OCI-LY3 (cell line): Measurements from ENCODE around the gene SART1.
A peak's percentile ranks its signal among the peaks of the same experiment; 100 is the strongest.

Experiments used
- H2AFZ ChIP-seq: fragments of 200-600, 300-600 bp; shearing (Covaris generic); 2 replicates; pipeline ENCODE4 v1.6.0; 2014; ENCODE audit warnings: antibody characterized with exemption, low read depth, low read length
- H3K27ac ChIP-seq: fragments of 200-600, 300-600 bp; sonication (generic); 2 replicates; pipeline ENCODE4 v1.5.1; 2014; ENCODE audit warnings: mild to moderate bottlenecking, low read length, moderate library complexity, mixed read lengths
- H3K27me3 ChIP-seq: fragments of 200-600, 300-600 bp; sonication (generic); 2 replicates; pipeline ENCODE4 v1.6.1; 2014; ENCODE audit warnings: low read depth, low read length, mixed read lengths
- H3K36me3 ChIP-seq: fragments of 200-600, 300-600 bp; sonication (generic); replicated peaks from 2 replicates; pipeline ENCODE3; 2014; ENCODE audit warnings: low read depth, low read length, mixed read lengths
- H3K4me1 ChIP-seq: fragments of 300-600, 200-600 bp; sonication (generic); 2 replicates; pipeline ENCODE4 v1.6.1; 2014; ENCODE audit warnings: low read length, mixed read lengths
- H3K4me2 ChIP-seq: fragments of 200-600, 300-600 bp; sonication (generic); 2 replicates; pipeline ENCODE4 v1.6.1; 2014; ENCODE audit warnings: low read length, mixed read lengths
- H3K4me3 ChIP-seq: fragments of 300-600, 200-600 bp; sonication (generic); 2 replicates; pipeline ENCODE4 v1.5.1; 2014; ENCODE audit warnings: antibody characterized with exemption, mild to moderate bottlenecking, low read length, moderate library complexity
- H3K79me2 ChIP-seq: fragments of 300-600, 200-600 bp; shearing (Covaris generic); 2 replicates; pipeline ENCODE4 v1.6.1; 2014; ENCODE audit warnings: mild to moderate bottlenecking, low read length, mixed read lengths
- H3K9ac ChIP-seq: fragments of 300-600, 200-600 bp; shearing (Covaris generic); 2 replicates; pipeline ENCODE4 v1.6.0; 2014; ENCODE audit warnings: mild to moderate bottlenecking, low read length, moderate library complexity
- H3K9me3 ChIP-seq: fragments of 200-600, 300-600 bp; shearing (Covaris generic); 2 replicates; pipeline ENCODE4 v1.6.1; 2014; ENCODE audit warnings: low read length, mixed read lengths; ENCODE audit not compliant: insufficient read depth
- H4K20me1 ChIP-seq: fragments of 200-600, 300-600 bp; sonication (generic); 2 replicates; pipeline ENCODE4 v1.6.1; 2016; ENCODE audit warnings: low read length, mixed read lengths; ENCODE audit not compliant: insufficient read depth
- CTCF ChIP-seq: fragments of 200-600, 300-600 bp; sonication (generic); IDR thresholded peaks from 2 replicates; pipeline ENCODE4 v1.5.1; 2014; ENCODE audit warnings: antibody characterized with exemption, low read length, low read depth
- EZH2phosphoT487 ChIP-seq: fragments of 200-600 bp; shearing (Covaris generic); IDR thresholded peaks from 2 replicates; pipeline ENCODE4 v1.6.1; 2018; ENCODE audit warnings: antibody characterized with exemption, mixed run types, low read depth

The SART1 gene

DNA sequence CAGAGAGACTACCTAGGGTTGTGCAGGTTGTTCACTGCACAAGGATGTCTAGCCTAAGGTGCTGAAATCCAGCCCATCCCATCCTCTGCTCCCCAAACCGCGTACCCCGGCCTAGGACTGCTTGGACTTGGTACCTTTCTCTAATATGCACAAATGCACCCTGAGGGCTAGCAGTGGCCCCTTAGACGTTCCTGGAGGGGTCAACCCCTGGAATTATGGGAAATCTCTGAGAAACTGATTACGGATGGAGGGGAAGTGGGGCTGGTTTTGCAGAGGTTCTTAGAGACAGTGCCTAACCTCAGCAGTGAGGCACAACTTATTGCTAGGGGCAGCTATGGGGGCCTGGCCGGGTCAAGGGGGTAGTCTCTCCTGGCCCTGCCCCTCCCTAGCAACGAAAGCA lies 45.1 kb upstream of the SART1 start:
- H3K4me1 ChIP-seq, result peaks cover 35% of the 10 kb centered on the region
- H2AFZ ChIP-seq, result no peak overlapping the region
- H3K79me2 ChIP-seq, result peaks cover 27% of the 10 kb centered on the region
- H3K4me2 ChIP-seq, result no peak overlapping the region
- peaks cover 10% of the 10 kb centered on the region for H3K36me3 ChIP-seq
- no peaks in the 10 kb centered on the region for H4K20me1 ChIP-seq
- TF ChIP-seq CTCF (no peak), EZH2phosphoT487 (no peak)
- no peaks in the 10 kb centered on the region for H3K9me3 ChIP-seq
- H3K9ac ChIP-seq, result no peak overlapping the region
- H3K27ac ChIP-seq, result no peak overlapping the region
- H3K4me3 ChIP-seq, result no peak overlapping the region
- no peaks in the 10 kb centered on the region for H3K27me3 ChIP-seq

DNA sequence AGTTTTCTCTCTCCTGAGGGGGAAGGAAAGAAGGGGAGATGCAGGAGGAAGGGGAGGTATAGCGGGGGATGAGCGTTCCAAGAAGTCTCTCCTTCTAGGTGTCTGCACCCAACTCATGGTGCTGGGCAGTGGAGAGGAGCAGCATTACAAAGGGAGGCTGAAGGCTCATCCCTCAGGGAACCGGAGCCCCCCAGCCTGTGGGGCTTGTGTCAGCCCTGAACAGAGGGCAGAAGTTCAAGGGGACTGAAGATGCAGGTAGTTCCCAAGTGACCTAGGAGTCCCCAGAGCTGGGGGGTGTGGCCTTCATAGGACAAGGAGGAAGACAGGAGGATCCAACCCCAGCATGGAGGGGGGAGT lies 44.5 kb upstream of the SART1 start:
- Histone ChIP-seq H3K27ac (no peak overlapping the region), H2AFZ (no peak overlapping the region), H3K36me3 (peaks cover 10% of the 10 kb centered on the region), H4K20me1 (no peaks in the 10 kb centered on the region), H3K9ac (no peak overlapping the region), H3K27me3 (no peaks in the 10 kb centered on the region), H3K4me1 (peaks cover 29% of the 10 kb centered on the region), H3K4me2 (no peak overlapping the region), H3K9me3 (no peaks in the 10 kb centered on the region), H3K79me2 (peaks cover 27% of the 10 kb centered on the region), H3K4me3 (no peak overlapping the region)
- TF ChIP-seq EZH2phosphoT487, result no peak
- no peak for TF ChIP-seq CTCF

DNA sequence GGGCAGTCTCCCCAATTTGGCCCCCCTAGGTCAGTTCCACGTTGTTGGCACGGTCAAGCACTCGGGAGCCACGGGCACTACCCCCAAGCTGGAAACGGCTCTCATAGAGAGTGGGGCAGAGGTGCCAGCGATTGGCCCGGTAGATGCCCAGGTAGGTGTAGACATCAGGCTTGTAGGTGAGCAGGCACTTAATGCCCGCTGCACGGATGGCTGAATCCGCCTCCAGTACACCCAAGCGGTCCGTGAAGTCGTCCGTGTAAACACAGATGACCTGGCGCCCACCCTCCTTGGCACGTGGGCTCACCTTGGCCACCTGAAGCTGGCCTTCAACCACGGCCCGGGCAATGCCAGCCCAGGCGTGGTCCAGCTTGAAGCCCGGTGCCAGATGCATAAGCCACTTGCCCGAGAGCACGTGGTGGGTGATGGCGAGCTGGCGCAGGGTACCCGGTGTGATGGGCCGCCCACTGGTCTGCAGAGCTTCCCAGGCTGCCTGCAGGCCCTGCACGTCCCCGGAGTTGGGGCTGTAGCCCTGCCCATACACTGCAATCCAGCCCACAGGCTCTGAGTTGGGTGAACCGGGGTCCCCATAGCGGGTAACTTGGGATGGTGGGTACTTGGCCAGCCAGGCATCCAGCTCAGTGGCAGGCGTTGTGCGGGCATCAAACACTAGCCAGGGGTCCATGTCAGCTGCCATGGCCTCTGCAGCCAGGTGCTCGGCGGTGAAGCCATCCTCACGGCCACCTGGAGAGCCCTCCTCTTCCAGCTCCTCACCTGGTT lies 43.9 kb upstream of the SART1 start:
- Histone ChIP-seq H3K36me3 (peaks cover 12% of the 10 kb centered on the region), H3K9me3 (no peaks in the 10 kb centered on the region), H3K4me3 (peak overlapping the region; percentile 85), H3K9ac (peak overlapping the region; percentile 87), H3K4me2 (peak overlapping the region; percentile 98), H3K4me1 (peaks cover 23% of the 10 kb centered on the region), H3K27ac (no peak overlapping the region), H3K79me2 (peaks cover 27% of the 10 kb centered on the region), H3K27me3 (no peaks in the 10 kb centered on the region), H2AFZ (no peak overlapping the region), H4K20me1 (no peaks in the 10 kb centered on the region)
- TF ChIP-seq EZH2phosphoT487, result no peak

GRCh38 chr11:65918211-65919140 lies 43.1 kb upstream of the SART1 start, which contains the start of gene C11orf68:
Gene C11orf68, minus strand, starts transcription at chr11:65919062. Its CDS starts 31 bp downstream, at chr11:65919031.
- peak within 1 kb of the TSS; percentile 46 for H3K27ac ChIP-seq
- H4K20me1 ChIP-seq, result no peaks in the 10 kb centered on the region
- no peaks in the 10 kb centered on the region for H3K27me3 ChIP-seq
- peaks cover 13% of the 10 kb centered on the region for H3K36me3 ChIP-seq
- H3K4me3 ChIP-seq, result peak within 1 kb of the TSS; percentile 89
- no peak for TF ChIP-seq EZH2phosphoT487
- TF ChIP-seq CTCF, result no peak
- peaks cover 15% of the 10 kb centered on the region for H3K4me1 ChIP-seq
- H3K9ac ChIP-seq, result peak within 1 kb of the TSS; percentile 87
- H3K79me2 ChIP-seq, result peaks cover 27% of the 10 kb centered on the region
- peak within 1 kb of the TSS; percentile 62; the same call in 1 of the 2 replicates for H2AFZ ChIP-seq
- H3K9me3 ChIP-seq, result no peaks in the 10 kb centered on the region
- H3K4me2 ChIP-seq, result peak within 1 kb of the TSS; percentile 98
